HepG2 (cell line): ENCODE results near the gene KANSL3. TPM values are rescaled to one million over a fixed set of nuclear protein-coding genes. Genes with fewer than 3 reads are reported as not detected.

Experiments
- PHB2 ChIP-seq: fragments of 450-650 bp; IDR thresholded peaks from 2 replicates; pipeline ENCODE4 v1.6.1; 2018; ENCODE audit not compliant: partially characterized antibody
- SCMH1 ChIP-seq: sonication (generic); formaldehyde crosslinking; IDR thresholded peaks from 2 replicates; pipeline ENCODE4 v1.9.0; 2021; ENCODE audit warnings: missing genetic modification reagents, mild to moderate bottlenecking, borderline replicate concordance
- SIN3A ChIP-seq: IDR thresholded peaks from 2 replicates; pipeline ENCODE4 v1.6.1; 2011; ENCODE audit warnings: low read depth, mild to moderate bottlenecking, control low read depth, low read length, borderline replicate concordance
- SMAD9 ChIP-seq: sonication (generic); formaldehyde crosslinking; IDR thresholded peaks from 2 replicates; pipeline ENCODE4 v1.5.1; 2020; ENCODE audit warnings: mild to moderate bottlenecking, missing genetic modification reagents
- SPEN ChIP-seq: sonication (generic); formaldehyde crosslinking; IDR thresholded peaks from 2 replicates; pipeline ENCODE4 v1.5.1; 2020; ENCODE audit warnings: low read depth, mild to moderate bottlenecking, missing genetic modification reagents
- SYNCRIP ChIP-seq: fragments of 200-400 bp; formaldehyde crosslinking; IDR thresholded peaks from 2 replicates; pipeline ENCODE4 v1.6.1; 2018; ENCODE audit warnings: mild to moderate bottlenecking, low read depth, low read length; ENCODE audit not compliant: insufficient read depth
- TRIM24 ChIP-seq: sonication (generic); formaldehyde crosslinking; IDR thresholded peaks from 2 replicates; pipeline ENCODE4 v1.8.0; 2022; ENCODE audit warnings: mild to moderate bottlenecking, missing genetic modification reagents
- ZNF335 ChIP-seq: sonication (generic); formaldehyde crosslinking; IDR thresholded peaks from 2 replicates; pipeline ENCODE4 v1.4.0; 2020; ENCODE audit warnings: missing genetic modification reagents
- ZNF34 ChIP-seq: sonication (generic); formaldehyde crosslinking; IDR thresholded peaks from 2 replicates; pipeline ENCODE4 v1.4.0; 2020; ENCODE audit warnings: mild to moderate bottlenecking, missing genetic modification reagents, borderline replicate concordance
- ZNF451 ChIP-seq: sonication (generic); formaldehyde crosslinking; IDR thresholded peaks from 2 replicates; pipeline ENCODE4 v1.5.0; 2020; ENCODE audit warnings: mild to moderate bottlenecking, missing genetic modification reagents
- ZNF501 ChIP-seq: sonication (generic); formaldehyde crosslinking; IDR thresholded peaks from 2 replicates; pipeline ENCODE4 v1.5.1; 2020; ENCODE audit warnings: mild to moderate bottlenecking, moderate library complexity, missing genetic modification reagents
- ZNF614 ChIP-seq: IDR thresholded peaks from 2 replicates; pipeline ENCODE4 v1.6.1; 2018; ENCODE audit warnings: missing biosample characterization, missing genetic modification reagents, inconsistent platforms, borderline replicate concordance
- ZNF75D ChIP-seq: sonication (generic); formaldehyde crosslinking; IDR thresholded peaks from 2 replicates; pipeline ENCODE4 v1.8.1; 2023; ENCODE audit warnings: missing genetic modification reagents, mild to moderate bottlenecking, borderline replicate concordance
- ZNF83 ChIP-seq: sonication (generic); formaldehyde crosslinking; IDR thresholded peaks from 2 replicates; pipeline ENCODE4 v1.4.0; 2020; ENCODE audit warnings: missing genetic modification reagents, mild to moderate bottlenecking, borderline replicate concordance
- polyA plus RNA-seq, 8 experiments: library from polyadenylated mRNA; depleted of rRNA in 3 of 8; stranded (reverse) in 7 of 8; unstranded in 1 of 8; fragments of >200 nt; fragmentation: Illumina TruSeq in 4 of 8; extraction: Trizol in 4 of 8; gene quantifications; 2 replicates each; pipeline versions ENCODE4 v1.2.1 to v1.2.3, GENCODE V29; 2011 to 2016; ENCODE audit warnings: low read depth in 4 of 8, missing spikeins in 1 of 8, mixed read lengths in 1 of 8; ENCODE audit not compliant: insufficient read depth in 1 of 8
- total RNA-seq, 5 experiments: library from RNA; depleted of rRNA; stranded (reverse); fragments of >200 nt; fragmentation: Illumina TruSeq; extraction: Trizol; gene quantifications; 2 replicates each; pipeline ENCODE4 v1.2.3, GENCODE V29; 2016; ENCODE audit warnings: low read depth in 1 of 5
- TF ChIP-seq, protein P1 (sequence below): sonication (generic); formaldehyde crosslinking; IDR thresholded peaks from 2 replicates; pipeline ENCODE4 v1.8.1; 2023; ENCODE audit warnings: missing genetic modification reagents, mild to moderate bottlenecking, borderline replicate concordance
- TF ChIP-seq, protein P2 (sequence below): sonication (generic); formaldehyde crosslinking; IDR thresholded peaks from one replicate; pipeline ENCODE4 v1.5.1; 2020; ENCODE audit warnings: mild to moderate bottlenecking, missing genetic modification reagents; ENCODE audit errors: not compliant biosample characterization
- TF ChIP-seq, protein P3 (sequence below): IDR thresholded peaks from 2 replicates; pipeline ENCODE4 v1.6.1; 2012; ENCODE audit warnings: low read length, improper control_type of control experiment

The KANSL3 gene
- total and polyA plus RNA-seq, 2 of the 13 experiments (the other 11 are each of a cell fraction or from before 2014, with no cell fraction given) = 20.8 to 37.3 TPM

DNA sequence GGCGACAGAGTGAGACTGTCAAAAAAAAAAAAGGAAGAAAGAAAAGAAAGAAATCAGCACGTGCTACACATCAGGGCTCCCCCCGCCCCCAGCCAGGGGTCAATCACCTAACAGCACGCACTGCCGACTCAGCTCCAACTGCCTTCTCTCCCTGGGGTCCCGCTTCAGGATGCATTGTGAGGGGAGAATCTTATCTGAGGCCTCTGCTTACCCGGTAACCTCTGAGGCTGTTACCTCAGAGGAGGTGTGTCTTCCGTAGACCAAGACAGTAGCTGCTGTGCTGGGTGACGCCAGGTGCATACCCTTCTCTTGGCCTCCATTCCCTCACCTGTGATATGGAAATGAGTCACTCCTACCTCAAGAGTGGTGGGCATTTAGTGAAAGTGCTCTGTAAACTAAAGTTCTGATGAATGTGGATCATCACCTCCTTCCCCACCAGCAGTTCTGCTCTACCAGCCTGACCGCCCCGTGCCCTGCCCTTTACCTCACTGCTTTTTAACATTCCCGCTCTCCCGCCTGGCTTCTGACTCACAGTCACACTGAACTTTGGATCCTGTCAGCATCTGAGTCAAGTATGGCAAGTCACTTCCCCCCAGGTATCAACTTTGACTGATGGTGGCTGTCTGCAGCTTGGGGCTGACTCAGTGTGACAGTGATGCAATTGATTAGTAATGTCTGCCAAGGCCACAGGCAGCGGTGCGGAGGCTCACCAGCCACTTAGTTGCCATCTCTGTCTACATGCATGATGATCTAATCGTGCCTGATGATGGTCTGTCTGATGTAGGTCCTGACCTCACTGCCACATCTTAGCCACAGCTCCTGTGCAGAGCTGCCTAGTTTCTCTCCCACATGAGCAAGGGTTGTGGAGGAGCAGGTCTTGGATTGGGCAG, 81.4 kb downstream of the KANSL3 start (continued):
- TF ChIP-seq SIN3A = peak; percentile 97; the same call in 1 of the 2 replicates
- no peak for TF ChIP-seq PHB2
- TF ChIP-seq, protein P1, sequence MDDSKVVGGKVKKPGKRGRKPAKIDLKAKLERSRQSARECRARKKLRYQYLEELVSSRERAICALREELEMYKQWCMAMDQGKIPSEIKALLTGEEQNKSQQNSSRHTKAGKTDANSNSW (CRISPR knock-in tag) = no peak
- TF ChIP-seq, protein P2, sequence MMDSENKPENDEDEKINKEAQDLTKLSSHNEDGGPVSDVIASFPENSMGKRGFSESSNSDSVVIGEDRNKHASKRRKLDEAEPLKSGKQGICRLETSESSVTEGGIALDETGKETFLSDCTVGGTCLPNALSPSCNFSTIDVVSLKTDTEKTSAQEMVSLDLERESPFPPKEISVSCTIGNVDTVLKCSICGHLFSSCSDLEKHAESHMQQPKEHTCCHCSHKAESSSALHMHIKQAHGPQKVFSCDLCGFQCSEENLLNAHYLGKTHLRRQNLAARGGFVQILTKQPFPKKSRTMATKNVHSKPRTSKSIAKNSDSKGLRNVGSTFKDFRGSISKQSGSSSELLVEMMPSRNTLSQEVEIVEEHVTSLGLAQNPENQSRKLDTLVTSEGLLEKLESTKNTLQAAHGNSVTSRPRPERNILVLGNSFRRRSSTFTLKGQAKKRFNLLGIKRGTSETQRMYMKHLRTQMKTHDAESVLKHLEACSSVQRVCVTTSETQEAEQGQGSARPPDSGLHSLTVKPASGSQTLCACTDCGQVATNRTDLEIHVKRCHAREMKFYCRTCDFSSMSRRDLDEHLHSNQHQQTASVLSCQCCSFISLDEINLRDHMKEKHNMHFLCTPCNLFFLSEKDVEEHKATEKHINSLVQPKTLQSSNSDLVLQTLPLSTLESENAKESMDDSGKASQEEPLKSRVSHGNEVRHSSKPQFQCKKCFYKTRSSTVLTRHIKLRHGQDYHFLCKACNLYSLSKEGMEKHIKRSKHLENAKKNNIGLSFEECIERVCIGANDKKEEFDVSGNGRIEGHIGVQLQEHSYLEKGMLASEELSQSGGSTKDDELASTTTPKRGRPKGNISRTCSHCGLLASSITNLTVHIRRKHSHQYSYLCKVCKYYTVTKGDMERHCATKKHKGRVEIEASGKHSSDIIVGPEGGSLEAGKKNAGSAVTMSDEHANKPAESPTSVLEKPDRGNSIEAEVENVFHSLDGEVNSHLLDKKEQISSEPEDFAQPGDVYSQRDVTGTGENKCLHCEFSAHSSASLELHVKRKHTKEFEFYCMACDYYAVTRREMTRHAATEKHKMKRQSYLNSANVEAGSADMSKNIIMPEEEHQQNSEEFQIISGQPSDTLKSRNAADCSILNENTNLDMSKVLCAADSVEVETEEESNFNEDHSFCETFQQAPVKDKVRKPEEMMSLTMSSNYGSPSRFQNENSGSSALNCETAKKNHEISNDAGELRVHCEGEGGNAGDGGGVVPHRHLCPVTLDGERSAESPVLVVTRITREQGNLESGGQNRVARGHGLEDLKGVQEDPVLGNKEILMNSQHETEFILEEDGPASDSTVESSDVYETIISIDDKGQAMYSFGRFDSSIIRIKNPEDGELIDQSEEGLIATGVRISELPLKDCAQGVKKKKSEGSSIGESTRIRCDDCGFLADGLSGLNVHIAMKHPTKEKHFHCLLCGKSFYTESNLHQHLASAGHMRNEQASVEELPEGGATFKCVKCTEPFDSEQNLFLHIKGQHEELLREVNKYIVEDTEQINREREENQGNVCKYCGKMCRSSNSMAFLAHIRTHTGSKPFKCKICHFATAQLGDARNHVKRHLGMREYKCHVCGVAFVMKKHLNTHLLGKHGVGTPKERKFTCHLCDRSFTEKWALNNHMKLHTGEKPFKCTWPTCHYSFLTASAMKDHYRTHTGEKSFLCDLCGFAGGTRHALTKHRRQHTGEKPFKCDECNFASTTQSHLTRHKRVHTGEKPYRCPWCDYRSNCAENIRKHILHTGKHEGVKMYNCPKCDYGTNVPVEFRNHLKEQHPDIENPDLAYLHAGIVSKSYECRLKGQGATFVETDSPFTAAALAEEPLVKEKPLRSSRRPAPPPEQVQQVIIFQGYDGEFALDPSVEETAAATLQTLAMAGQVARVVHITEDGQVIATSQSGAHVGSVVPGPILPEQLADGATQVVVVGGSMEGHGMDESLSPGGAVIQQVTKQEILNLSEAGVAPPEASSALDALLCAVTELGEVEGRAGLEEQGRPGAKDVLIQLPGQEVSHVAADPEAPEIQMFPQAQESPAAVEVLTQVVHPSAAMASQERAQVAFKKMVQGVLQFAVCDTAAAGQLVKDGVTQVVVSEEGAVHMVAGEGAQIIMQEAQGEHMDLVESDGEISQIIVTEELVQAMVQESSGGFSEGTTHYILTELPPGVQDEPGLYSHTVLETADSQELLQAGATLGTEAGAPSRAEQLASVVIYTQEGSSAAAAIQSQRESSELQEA (CRISPR knock-in tag) = no peak
- TF ChIP-seq, protein P3, sequence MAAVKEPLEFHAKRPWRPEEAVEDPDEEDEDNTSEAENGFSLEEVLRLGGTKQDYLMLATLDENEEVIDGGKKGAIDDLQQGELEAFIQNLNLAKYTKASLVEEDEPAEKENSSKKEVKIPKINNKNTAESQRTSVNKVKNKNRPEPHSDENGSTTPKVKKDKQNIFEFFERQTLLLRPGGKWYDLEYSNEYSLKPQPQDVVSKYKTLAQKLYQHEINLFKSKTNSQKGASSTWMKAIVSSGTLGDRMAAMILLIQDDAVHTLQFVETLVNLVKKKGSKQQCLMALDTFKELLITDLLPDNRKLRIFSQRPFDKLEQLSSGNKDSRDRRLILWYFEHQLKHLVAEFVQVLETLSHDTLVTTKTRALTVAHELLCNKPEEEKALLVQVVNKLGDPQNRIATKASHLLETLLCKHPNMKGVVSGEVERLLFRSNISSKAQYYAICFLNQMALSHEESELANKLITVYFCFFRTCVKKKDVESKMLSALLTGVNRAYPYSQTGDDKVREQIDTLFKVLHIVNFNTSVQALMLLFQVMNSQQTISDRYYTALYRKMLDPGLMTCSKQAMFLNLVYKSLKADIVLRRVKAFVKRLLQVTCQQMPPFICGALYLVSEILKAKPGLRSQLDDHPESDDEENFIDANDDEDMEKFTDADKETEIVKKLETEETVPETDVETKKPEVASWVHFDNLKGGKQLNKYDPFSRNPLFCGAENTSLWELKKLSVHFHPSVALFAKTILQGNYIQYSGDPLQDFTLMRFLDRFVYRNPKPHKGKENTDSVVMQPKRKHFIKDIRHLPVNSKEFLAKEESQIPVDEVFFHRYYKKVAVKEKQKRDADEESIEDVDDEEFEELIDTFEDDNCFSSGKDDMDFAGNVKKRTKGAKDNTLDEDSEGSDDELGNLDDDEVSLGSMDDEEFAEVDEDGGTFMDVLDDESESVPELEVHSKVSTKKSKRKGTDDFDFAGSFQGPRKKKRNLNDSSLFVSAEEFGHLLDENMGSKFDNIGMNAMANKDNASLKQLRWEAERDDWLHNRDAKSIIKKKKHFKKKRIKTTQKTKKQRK = no peak
- no peak for TF ChIP-seq ZNF34 (CRISPR knock-in tag)
- no peak; the same call in 1 of the 2 replicates for TF ChIP-seq SMAD9
- no peak for TF ChIP-seq ZNF75D (CRISPR knock-in tag)
- no peak for TF ChIP-seq SYNCRIP
- TF ChIP-seq ZNF501 = peak; percentile 87
- TF ChIP-seq ZNF83 (CRISPR knock-in tag) = 0 out of 2 replicates have a peak, but pooled peaks have one; percentile 54
- no peak for TF ChIP-seq SCMH1 (CRISPR knock-in tag)
- no peak for TF ChIP-seq ZNF451 (CRISPR knock-in tag)
- TF ChIP-seq ZNF335 = peak; percentile 80; the same call in 1 of the 2 replicates
- TF ChIP-seq ZNF614 (CRISPR knock-in tag) = peak; percentile 98
- peak; percentile 91; the same call in 1 of the 2 replicates for TF ChIP-seq TRIM24 (CRISPR knock-in tag)
- TF ChIP-seq SPEN = peak; percentile 88; the same call in 1 of the 2 replicates
